Hypothalamus (tissue), 51 donors: Measurements from ENCODE around the gene GRWD1.

ENCODE experiments used
- DNase-seq, 51 donors: peaks; one replicate each; lab custom pipeline; 2025; lab: John Stamatoyannopoulos, UW

GRWD1 gene

GRCh38 chr19:48455171-48455907, 9.6 kb downstream of the GRWD1 start, which contains the start of gene KCNJ14:
KCNJ14 (plus strand) TSS chr19:48455574; CDS start chr19:48461725, 6,151 bp downstream.
- DNase-seq, result peak in 18 of 51 donors; percentile 6 to 56 (median 28)

GRCh38 chr19:48455908-48456562, 10.3 kb downstream of the GRWD1 start:
- DNase-seq, result no peak

GRCh38 chr19:48456864-48457263, 11.1 kb downstream of the GRWD1 start:
- no peak for DNase-seq

GRCh38 chr19:48458016-48458415, 12.2 kb downstream of the GRWD1 start:
- DNase-seq, result no peak

GRCh38 chr19:48461651-48461981, 15.8 kb downstream of the GRWD1 start:
- DNase-seq, result no peak

DNA sequence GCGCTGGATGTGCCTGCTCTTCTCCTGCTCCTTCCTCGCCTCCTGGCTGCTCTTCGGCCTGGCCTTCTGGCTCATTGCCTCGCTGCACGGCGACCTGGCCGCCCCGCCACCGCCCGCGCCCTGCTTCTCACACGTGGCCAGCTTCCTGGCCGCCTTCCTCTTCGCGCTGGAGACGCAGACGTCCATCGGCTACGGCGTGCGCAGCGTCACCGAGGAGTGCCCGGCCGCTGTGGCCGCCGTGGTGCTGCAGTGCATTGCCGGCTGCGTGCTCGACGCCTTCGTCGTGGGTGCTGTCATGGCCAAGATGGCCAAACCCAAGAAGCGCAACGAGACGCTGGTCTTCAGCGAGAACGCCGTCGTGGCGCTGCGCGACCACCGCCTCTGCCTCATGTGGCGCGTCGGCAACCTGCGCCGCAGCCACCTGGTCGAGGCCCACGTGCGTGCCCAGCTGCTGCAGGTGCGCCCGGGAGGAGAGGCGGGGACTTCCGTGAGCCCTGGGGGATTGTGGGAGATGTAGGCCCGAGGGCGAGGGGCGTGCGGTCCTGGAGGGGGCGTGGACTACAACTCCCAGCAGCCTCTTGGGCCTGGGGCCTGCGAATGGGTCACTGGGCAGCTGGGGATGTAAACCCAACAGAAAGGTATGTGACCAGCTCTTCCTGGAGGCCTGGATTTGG, 16.3 kb downstream of the GRWD1 start:
- no peak for DNase-seq

GRCh38 chr19:48465215-48465614, 19.4 kb downstream of the GRWD1 start:
- no peak for DNase-seq

GRCh38 chr19:48466561-48467325, 21.0 kb downstream of the GRWD1 start:
- no peak for DNase-seq

DNA sequence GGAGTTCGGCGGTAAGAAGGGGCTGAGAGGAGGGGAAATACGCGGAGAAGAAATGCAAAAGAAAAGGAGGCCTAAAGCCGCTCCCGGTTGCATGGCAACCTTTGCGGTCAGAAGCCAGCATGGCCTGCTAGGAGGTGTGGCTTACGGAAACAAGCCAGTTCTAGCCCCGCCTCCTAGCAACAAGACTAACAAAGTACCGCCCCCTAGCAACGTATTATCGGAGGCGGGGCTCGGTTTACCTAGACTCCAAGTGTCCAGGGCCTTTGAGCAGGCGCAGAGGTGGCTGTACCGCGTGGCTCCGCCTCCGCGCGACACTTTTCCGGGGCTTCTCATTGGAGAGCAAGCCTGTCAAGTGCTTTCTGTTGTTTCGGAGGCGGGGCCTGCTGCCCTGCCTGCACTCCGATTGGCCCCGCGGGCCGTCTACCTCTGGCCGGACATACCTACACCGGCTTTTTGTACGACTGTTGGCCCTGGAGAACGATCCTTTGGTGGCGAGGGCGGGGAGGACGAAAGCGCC, 23.0 kb downstream of the GRWD1 start:
- peak; percentile 91 to 100 (median 99) for DNase-seq

- DNase-seq, result peak; percentile 44 to 95 (median 78)
Measured at GRCh38 chr19:48469289-48469881, 23.6 kb downstream of the GRWD1 start, which contains the start of gene CYTH2. CYTH2 (plus strand) TSS chr19:48469369; CDS start chr19:48469508, 139 bp downstream.

GRCh38 chr19:48469934-48470680, 24.3 kb downstream of the GRWD1 start:
- DNase-seq, result no peak

GRCh38 chr19:48470856-48471255, 25.1 kb downstream of the GRWD1 start:
- DNase-seq, result no peak

GRCh38 chr19:48471836-48472235, 26.1 kb downstream of the GRWD1 start:
- DNase-seq, result no peak

DNA sequence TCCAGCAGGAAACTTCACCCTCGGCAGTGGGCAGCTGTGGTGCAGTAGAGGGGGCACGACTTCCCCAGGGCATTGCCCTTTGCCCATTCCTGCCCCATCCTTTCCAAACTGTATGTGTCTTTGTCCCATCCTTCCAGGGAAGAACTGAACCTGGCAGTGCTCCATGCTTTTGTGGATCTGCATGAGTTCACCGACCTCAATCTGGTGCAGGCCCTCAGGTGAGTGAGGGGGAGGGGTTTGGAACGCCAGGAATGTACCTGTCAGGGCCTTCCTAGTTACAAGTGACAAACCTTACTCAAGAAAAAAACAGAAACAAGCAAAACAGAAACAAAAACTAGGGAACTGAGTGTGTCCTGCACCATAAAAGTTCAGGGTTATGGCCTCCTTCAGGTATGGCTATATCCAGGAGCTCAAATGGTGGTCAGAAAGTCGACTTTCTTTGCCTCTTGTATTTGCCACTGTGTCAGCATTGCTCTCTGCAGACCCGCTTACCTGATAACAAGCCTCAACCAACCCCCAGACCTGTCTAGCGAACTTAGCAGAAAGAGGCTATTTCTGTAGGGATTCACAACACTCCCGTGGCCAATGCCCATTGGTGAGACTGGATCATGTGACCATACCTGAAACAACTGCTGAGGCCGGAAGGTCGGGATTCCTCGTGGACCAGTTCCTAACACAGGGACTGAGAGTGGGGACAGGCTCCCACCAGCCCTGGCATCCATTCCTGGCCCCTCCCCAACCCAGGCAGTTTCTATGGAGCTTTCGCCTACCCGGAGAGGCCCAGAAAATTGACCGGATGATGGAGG, 27.6 kb downstream of the GRWD1 start:
- DNase-seq, result no peak

- DNase-seq, result no peak
Measured at GRCh38 chr19:48474084-48474592, 28.4 kb downstream of the GRWD1 start.

DNA sequence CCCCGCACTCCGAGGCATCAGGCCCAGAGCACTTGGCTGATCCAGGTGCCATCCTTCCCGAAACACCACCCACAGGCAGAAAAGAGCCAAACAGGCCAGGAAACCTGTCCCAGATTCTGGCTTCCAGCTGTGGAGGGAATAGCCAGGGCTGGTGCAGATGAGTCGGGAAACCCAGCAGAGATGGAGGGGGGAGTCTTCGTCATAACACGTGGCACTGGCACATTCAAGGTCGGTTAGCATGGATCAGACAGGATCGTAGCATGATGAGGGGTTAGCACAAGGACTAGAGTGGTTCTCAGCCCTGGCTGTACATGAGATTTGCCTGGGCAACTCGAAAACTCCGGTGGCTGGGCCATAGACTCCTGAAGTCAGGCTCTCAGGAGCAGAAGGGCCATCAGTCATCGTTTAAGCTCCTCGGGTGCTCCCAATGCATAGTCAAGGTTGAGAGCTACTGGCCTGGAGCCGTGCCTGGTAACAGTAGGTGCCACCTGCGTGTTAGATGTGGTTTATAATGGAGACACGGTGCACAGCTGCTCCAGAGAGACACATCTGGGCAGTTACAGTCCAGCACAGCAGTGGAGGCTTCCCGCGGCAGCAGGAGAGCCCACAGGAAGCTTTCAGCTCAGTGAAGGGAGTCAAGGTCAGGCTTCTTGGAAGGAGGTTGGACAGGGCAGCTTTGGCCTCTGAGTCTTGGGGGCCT, 29.7 kb downstream of the GRWD1 start:
- no peak for DNase-seq

DNA sequence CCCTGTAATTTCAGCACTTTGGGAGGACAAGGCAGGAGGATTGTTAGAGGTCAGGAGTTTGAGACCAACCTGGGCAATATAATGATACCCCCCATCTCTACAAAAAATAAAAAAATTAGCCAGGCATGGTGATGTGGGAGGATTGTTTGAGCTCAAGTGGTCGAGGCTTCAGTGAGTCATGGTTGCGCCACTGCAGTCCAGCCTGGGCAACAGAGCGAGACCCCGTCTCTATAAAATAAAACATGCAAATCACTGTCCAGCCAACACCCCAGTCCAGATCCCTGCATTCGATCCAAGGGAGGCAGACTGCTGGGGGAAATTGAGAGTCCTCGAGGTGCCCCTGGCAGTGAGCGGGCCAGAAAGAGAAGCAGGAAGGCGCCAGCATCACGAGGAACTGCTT, 30.4 kb downstream of the GRWD1 start:
- no peak for DNase-seq
